Neural cell (in vitro differentiated cells): Measurements from ENCODE around the gene TSPAN14. TPM values are rescaled to one million over a fixed set of nuclear protein-coding genes. Genes with fewer than 3 reads are reported as not detected.

Source experiments
- H2AFZ ChIP-seq: fragments of 200-600, 300-800 bp; sonication (generic), shearing (Covaris generic); 2 replicates; pipeline ENCODE4 v1.6.0; 2014; ENCODE audit warnings: low read depth, mild to moderate bottlenecking, antibody characterized with exemption, low read length, moderate library complexity
- H3F3A ChIP-seq: fragments of 200-600 bp; shearing (Covaris generic); 2 replicates; pipeline ENCODE4 v1.6.1; 2016; ENCODE audit warnings: mild to moderate bottlenecking, moderate library complexity, mixed read lengths, antibody characterized with exemption, low read length; ENCODE audit not compliant: insufficient read depth, poor library complexity, severe bottlenecking
- H3K27ac ChIP-seq: fragments of 200-600, 300-800 bp; sonication (generic), shearing (Covaris generic); 2 replicates; pipeline ENCODE4 v1.5.1; 2014; ENCODE audit warnings: mild to moderate bottlenecking, low read length, moderate library complexity
- H3K27me3 ChIP-seq: fragments of 300-800, 200-600 bp; sonication (generic), shearing (Covaris generic); 2 replicates; pipeline ENCODE4 v1.6.0; 2014; ENCODE audit warnings: mild to moderate bottlenecking, low read depth, low read length, moderate library complexity; ENCODE audit not compliant: insufficient read depth
- H3K36me3 ChIP-seq: fragments of 300-800, 200-600 bp; sonication (generic), shearing (Covaris generic); 2 replicates; pipeline ENCODE4 v1.5.1; 2014; ENCODE audit warnings: mild to moderate bottlenecking, antibody characterized with exemption, low read length, moderate library complexity; ENCODE audit not compliant: insufficient read depth
- H3K4me2 ChIP-seq: fragments of 300-800, 200-600 bp; sonication (generic), shearing (Covaris generic); 2 replicates; pipeline ENCODE4 v1.6.0; 2014; ENCODE audit warnings: mild to moderate bottlenecking, low read length
- H3K4me3 ChIP-seq: fragments of 300-800, 200-600 bp; sonication (generic), shearing (Covaris generic); 2 replicates; pipeline ENCODE4 v1.5.1; 2014; ENCODE audit warnings: mild to moderate bottlenecking, low read length, moderate library complexity
- H3K79me2 ChIP-seq: fragments of 200-600 bp; shearing (Covaris generic); replicated peaks from 2 replicates; pipeline ENCODE4 v1.6.0; 2014; ENCODE audit warnings: mild to moderate bottlenecking, low read length, moderate library complexity; ENCODE audit not compliant: insufficient read depth
- H3K9ac ChIP-seq: fragments of 300-800, 200-600 bp; sonication (generic), shearing (Covaris generic); 2 replicates; pipeline ENCODE4 v1.6.1; 2016; ENCODE audit warnings: mild to moderate bottlenecking, low read length, mixed read lengths
- H3K9me2 ChIP-seq: fragments of 200-600 bp; shearing (Covaris generic); 2 replicates; pipeline ENCODE4 v1.6.1; 2016; ENCODE audit warnings: mild to moderate bottlenecking, low read length, mixed read lengths; ENCODE audit not compliant: insufficient read depth
- H3K9me3 ChIP-seq: fragments of 200-600, 300-800 bp; sonication (generic), shearing (Covaris generic); 2 replicates; pipeline ENCODE4 v1.6.1; 2016; ENCODE audit warnings: mild to moderate bottlenecking, mixed run types, low read length, moderate library complexity, mixed read lengths
- H4K20me1 ChIP-seq: fragments of 200-600 bp; shearing (Covaris generic); 2 replicates; pipeline ENCODE4 v1.6.1; 2016; ENCODE audit warnings: mild to moderate bottlenecking, mixed run types; ENCODE audit not compliant: insufficient read depth
- EP300 ChIP-seq: fragments of 450-650 bp; conservative IDR thresholded peaks from 2 replicates; pipeline ENCODE4 v1.6.1; 2014; ENCODE audit warnings: antibody characterized with exemption, mild to moderate bottlenecking, moderate library complexity; ENCODE audit not compliant: poor library complexity, severe bottlenecking
- EZH2 ChIP-seq: fragments of 200-600, 300-800 bp; shearing (Covaris generic), sonication (generic); IDR thresholded peaks from 2 replicates; pipeline ENCODE4 v1.6.1; 2014; ENCODE audit warnings: antibody characterized with exemption, low read length, borderline replicate concordance, mild to moderate bottlenecking; ENCODE audit not compliant: insufficient read depth, poor library complexity, severe bottlenecking
- MXI1 ChIP-seq: fragments of 450-650 bp; conservative IDR thresholded peaks from 2 replicates; pipeline ENCODE4 v1.6.1; 2014; ENCODE audit warnings: antibody characterized with exemption, mild to moderate bottlenecking; ENCODE audit not compliant: poor library complexity, severe bottlenecking
- POLR2AphosphoS5 ChIP-seq: IDR thresholded peaks from 2 replicates; pipeline ENCODE4 v1.6.1; 2012
- RAD21 ChIP-seq: fragments of 450-650 bp; conservative IDR thresholded peaks from 2 replicates; pipeline ENCODE4 v1.6.1; 2014; ENCODE audit warnings: antibody characterized with exemption, mild to moderate bottlenecking, moderate library complexity
- SMC3 ChIP-seq: fragments of 450-650 bp; conservative IDR thresholded peaks from 2 replicates; pipeline ENCODE4 v1.6.1; 2014; ENCODE audit warnings: antibody characterized with exemption, mild to moderate bottlenecking, moderate library complexity; ENCODE audit not compliant: poor library complexity
- TAF1 ChIP-seq: IDR thresholded peaks from 2 replicates; pipeline ENCODE4 v1.6.1; 2012; ENCODE audit warnings: low read depth
- polyA plus RNA-seq: library from polyadenylated mRNA; depleted of rRNA; stranded (reverse); fragments of >200 nt; gene quantifications from 2 replicates; pipeline ENCODE4 v1.2.3, GENCODE V29; 2014
- TF ChIP-seq, protein P1 (sequence below): IDR thresholded peaks from 2 replicates; pipeline ENCODE4 v1.6.1; 2012; ENCODE audit warnings: borderline replicate concordance
- TF ChIP-seq, protein P2 (sequence below): fragments of 450-650 bp; IDR thresholded peaks from 2 replicates; pipeline ENCODE4 v1.5.1; 2014; ENCODE audit warnings: antibody characterized with exemption, mild to moderate bottlenecking, moderate library complexity; ENCODE audit not compliant: poor library complexity, severe bottlenecking

Gene TSPAN14
- polyA plus RNA-seq, 1 donor from 2014 or later = 26.3 TPM

DNA sequence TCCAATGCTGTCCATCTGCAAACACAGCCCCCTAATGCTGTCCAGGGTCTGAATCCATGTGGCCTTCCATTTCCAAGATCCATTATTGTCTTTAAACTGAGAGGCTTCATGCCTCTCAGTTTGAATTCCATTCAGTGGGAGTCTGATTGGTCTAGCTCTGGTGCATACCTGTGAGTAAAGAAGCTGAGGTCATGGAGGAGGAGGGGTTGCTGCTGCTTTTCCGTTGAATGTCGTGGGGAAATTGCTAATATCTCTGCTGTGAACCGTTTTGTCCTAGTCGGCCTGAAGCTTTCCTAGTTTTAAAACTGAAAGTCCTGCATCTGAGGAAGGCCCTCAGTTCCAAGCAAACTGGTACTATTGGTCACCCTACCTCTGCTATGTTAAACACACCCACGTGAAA lies 101.3 kb downstream of the TSPAN14 start:
- H3K27ac ChIP-seq = no peak overlapping the region
- TF ChIP-seq POLR2AphosphoS5 (no peak), SMC3 (no peak), TAF1 (no peak), MXI1 (no peak), EP300 (no peak), RAD21 (no peak), EZH2 (no peak)
- TF ChIP-seq, protein P1, sequence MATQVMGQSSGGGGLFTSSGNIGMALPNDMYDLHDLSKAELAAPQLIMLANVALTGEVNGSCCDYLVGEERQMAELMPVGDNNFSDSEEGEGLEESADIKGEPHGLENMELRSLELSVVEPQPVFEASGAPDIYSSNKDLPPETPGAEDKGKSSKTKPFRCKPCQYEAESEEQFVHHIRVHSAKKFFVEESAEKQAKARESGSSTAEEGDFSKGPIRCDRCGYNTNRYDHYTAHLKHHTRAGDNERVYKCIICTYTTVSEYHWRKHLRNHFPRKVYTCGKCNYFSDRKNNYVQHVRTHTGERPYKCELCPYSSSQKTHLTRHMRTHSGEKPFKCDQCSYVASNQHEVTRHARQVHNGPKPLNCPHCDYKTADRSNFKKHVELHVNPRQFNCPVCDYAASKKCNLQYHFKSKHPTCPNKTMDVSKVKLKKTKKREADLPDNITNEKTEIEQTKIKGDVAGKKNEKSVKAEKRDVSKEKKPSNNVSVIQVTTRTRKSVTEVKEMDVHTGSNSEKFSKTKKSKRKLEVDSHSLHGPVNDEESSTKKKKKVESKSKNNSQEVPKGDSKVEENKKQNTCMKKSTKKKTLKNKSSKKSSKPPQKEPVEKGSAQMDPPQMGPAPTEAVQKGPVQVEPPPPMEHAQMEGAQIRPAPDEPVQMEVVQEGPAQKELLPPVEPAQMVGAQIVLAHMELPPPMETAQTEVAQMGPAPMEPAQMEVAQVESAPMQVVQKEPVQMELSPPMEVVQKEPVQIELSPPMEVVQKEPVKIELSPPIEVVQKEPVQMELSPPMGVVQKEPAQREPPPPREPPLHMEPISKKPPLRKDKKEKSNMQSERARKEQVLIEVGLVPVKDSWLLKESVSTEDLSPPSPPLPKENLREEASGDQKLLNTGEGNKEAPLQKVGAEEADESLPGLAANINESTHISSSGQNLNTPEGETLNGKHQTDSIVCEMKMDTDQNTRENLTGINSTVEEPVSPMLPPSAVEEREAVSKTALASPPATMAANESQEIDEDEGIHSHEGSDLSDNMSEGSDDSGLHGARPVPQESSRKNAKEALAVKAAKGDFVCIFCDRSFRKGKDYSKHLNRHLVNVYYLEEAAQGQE = no peak
- TF ChIP-seq, protein P2, sequence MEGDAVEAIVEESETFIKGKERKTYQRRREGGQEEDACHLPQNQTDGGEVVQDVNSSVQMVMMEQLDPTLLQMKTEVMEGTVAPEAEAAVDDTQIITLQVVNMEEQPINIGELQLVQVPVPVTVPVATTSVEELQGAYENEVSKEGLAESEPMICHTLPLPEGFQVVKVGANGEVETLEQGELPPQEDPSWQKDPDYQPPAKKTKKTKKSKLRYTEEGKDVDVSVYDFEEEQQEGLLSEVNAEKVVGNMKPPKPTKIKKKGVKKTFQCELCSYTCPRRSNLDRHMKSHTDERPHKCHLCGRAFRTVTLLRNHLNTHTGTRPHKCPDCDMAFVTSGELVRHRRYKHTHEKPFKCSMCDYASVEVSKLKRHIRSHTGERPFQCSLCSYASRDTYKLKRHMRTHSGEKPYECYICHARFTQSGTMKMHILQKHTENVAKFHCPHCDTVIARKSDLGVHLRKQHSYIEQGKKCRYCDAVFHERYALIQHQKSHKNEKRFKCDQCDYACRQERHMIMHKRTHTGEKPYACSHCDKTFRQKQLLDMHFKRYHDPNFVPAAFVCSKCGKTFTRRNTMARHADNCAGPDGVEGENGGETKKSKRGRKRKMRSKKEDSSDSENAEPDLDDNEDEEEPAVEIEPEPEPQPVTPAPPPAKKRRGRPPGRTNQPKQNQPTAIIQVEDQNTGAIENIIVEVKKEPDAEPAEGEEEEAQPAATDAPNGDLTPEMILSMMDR = no peak
- no peaks in the 10 kb centered on the region for H3K36me3 ChIP-seq
- H3F3A ChIP-seq = no peaks in the 10 kb centered on the region
- no peak overlapping the region for H2AFZ ChIP-seq
- no peaks in the 10 kb centered on the region for H3K79me2 ChIP-seq
- H3K4me3 ChIP-seq = no peak overlapping the region
- H3K27me3 ChIP-seq = no peaks in the 10 kb centered on the region
- no peaks in the 10 kb centered on the region for H3K9me3 ChIP-seq
- H3K4me2 ChIP-seq = no peak overlapping the region
- no peak overlapping the region for H3K9ac ChIP-seq
- H4K20me1 ChIP-seq = no peaks in the 10 kb centered on the region
- no peaks in the 10 kb centered on the region for H3K9me2 ChIP-seq

DNA sequence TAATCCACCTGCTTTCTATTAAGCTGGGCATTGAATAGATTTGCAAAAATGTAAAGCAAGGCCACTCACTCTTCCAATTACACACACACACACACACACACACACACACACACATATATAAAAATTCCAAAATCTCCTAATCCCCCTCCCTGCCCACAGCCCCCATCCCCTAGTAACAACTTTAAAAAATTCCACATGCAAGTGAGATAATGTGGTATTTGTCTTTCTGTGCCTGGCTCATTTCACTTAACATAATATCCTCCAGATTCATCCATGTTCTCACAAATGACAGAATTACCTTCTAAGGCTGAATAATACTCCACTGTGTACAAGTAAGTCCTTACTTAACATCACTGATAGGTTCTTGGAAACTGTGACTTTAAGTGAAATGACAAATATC lies 107.8 kb downstream of the TSPAN14 start:
- Histone ChIP-seq H3K9me2 (no peaks in the 10 kb centered on the region), H3K9ac (no peak overlapping the region), H3K4me3 (no peak overlapping the region), H3K36me3 (no peaks in the 10 kb centered on the region), H3K27me3 (no peaks in the 10 kb centered on the region), H4K20me1 (no peaks in the 10 kb centered on the region), H3K27ac (no peak overlapping the region), H3F3A (no peaks in the 10 kb centered on the region), H3K9me3 (no peaks in the 10 kb centered on the region), H3K4me2 (no peak overlapping the region), H3K79me2 (no peaks in the 10 kb centered on the region), H2AFZ (no peak overlapping the region)
- TF ChIP-seq, protein P1 = no peak
- no peak for TF ChIP-seq TAF1
- TF ChIP-seq SMC3 = no peak
- TF ChIP-seq, protein P2 = no peak
- TF ChIP-seq MXI1 = no peak
- no peak for TF ChIP-seq POLR2AphosphoS5
- no peak for TF ChIP-seq EP300
- TF ChIP-seq RAD21 = no peak
- TF ChIP-seq EZH2 = no peak
